ENCODE data around the gene ZNF211.

ZNF211 gene

DNA sequence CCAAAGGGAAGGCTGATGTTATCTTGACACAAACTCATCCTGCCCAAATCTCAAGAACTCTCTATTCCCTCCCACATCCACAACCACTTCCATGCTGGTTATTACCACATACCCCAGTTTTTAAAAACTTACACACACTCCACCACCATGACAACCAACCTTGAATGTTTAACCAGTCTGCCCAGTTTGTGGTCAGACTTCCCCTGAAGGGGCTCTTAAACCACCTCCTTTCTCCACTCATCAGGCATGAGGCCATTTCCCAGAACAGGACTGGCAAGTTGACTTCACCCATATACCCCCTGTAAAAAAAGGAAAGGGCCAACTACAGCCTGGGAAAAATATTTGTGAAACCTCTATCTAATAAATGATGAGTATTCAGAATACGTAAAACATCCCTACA lies 23.4 kb downstream of the ZNF211 start:
- no peak for DNase-seq (ENCODE audit: low spot score)

- no peak for DNase-seq (ENCODE audit: low spot score)
These were observed 31.5 kb downstream of the ZNF211 start for GRCh38 chr19:57664269-57665127.

- DNase-seq (ENCODE audit: low spot score) = no peak
These were observed 32.4 kb downstream of the ZNF211 start for GRCh38 chr19:57665261-57665806.

DNA sequence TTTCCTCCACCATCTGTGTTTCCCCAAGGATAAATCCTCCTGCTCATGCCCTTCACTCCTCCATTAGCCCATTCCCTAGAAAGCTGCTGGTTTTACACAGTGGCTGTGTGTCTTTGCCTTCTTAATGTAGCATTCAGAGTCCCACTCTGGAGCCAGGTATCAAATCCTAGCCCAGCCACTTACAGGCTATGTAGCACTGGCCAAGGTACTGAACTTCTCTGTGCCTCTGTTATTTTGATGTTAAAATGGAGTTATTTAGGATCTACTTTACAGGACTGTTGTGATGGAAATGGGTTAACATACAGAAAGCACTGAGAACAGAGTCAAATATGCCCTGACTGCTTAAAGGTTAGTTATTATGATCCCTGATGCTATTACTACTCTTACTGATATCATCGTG lies 34.3 kb downstream of the ZNF211 start:
- DNase-seq (ENCODE audit: low spot score) = no peak

DNA sequence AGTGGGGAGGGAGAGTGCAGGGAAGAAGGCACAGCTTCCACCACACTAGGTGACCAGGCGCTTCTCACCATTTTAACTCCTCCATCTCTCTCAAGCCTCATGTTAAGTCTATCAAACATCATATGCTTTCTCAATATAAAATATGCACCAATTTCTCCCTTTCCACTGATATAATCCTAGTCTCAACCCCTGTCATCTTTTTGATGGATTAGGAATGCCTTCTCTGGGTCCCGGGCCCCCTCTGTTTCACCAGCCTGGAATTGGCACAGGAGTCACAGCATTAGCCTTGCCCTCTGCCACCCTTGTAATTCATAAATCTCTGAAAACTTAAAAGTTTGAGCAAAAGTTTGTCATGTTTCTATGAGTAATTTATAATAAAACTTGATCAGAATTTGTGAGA lies 35.7 kb downstream of the ZNF211 start, which contains the start of gene ZSCAN4:
Gene ZSCAN4 (plus strand): TSS at position 301 of the 400 bp plus-strand sequence. CDS start 7,211 bp downstream, outside the sequence.
- DNase-seq (ENCODE audit: low spot score) = no peak

DNA sequence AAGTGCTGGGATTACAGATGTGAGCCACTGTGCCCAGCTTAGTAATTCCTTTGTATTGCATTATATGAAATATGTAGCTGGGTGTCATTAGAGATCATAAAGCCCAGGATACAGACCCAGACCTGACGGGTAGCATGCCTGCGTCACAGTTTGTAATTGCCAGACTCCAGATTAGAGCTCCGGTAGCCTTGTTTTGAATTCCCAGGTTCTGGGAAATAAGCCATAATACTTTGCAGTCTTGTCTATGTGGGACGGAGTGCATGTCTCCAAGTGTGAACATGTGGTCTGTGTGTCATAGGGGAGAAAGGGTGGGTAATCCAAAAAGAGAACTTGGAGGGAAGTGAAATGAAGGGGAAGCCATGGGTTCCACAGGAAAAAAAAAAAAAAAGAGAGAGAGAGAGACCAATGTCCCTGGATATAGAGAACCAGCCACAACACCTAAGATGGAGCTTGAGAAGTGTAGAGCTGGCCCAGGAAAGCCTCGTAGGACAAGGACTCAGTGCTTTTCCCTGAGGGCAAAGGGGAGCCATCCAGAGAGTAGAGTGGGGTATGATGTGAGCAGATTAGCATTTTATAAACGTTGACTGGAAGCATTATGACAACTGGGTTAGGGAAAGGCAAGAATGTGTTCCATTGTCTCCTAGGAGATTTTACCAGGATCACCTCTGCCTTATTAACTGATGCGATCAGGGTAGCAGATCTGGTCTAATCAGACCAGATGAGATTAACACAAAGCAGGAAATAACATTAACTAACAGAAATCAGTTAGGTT lies 38.3 kb downstream of the ZNF211 start:
- no peak for DNase-seq (ENCODE audit: low spot score)

DNA sequence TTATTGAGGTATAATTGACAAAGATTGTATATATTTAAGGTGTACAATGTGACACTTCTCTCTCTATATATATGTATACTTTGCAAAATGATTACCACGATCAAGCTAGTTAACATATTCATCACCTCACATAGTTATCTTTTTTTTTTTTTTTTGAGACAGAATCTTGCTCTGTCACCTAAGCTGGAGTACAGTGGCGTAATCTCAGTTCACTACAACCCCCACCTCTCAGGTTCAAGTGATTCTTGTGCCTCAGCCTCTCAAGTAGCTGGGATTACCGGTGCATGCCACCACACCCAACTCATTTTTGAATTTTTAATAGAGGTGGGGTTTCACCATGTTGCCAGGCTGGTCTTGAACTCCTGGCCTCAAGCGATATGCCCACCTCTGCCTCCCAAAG lies 39.5 kb downstream of the ZNF211 start:
- DNase-seq (ENCODE audit: low spot score) = no peak

DNA sequence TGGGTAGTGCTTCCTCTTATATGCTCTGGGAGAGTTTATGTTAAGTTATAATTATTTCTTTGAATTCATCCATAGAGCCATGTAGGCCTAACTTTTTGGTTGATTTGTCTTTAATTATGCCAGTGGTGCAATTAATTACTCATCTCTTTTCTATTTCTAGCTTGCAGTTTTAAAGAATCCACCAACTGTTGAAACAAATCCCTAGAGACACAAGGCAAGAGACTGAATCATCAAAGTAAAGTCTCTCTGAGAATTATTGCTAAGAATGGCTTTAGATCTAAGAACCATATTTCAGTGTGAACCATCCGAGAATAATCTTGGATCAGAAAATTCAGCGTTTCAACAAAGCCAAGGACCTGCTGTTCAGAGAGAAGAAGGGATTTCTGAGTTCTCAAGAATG lies 42.9 kb downstream of the ZNF211 start:
- no peak for DNase-seq (ENCODE audit: low spot score)

DNA sequence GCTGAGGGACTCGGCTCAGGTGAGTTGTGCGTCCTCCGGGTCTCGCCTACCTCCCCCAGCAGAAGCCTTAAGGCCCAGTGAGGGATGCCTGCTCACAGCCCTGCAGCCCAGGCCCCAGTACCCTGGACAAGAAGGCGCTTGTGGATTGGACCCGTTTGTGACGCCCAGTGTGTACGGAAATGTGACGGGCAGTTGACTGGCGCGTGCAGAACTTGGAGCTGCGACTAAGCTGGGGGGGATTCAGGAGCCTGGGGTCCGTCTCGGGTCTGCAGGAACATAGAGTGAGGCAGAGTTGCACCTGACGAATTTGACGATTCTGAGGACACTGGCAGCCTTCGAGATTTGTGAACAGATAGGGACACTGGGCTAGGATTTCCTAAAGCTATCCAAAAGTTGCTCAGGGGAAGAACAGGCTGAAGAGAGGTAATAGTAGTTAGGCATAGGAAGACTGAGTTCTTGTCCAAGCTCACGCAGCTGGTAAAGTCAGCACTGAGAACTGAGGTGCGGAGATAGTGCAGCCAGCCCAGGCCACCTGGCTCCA lies 49.3 kb downstream of the ZNF211 start:
- no peak for DNase-seq (ENCODE audit: low spot score)

DNA sequence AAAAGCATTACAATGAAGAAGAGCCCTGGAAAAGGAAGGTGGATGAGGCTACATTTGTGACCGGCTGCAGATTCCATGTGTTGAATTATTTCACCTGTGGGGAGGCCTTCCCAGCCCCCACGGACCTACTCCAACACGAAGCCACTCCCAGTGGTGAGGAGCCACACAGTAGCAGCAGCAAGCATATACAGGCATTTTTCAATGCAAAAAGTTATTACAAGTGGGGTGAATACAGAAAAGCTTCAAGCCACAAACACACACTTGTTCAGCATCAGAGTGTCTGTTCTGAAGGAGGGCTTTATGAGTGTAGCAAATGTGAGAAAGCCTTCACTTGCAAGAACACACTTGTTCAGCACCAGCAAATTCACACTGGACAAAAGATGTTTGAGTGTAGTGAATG lies 53.8 kb downstream of the ZNF211 start:
- no peak for DNase-seq (ENCODE audit: low spot score)

GRCh38 chr19:57687363-57688010 lies 54.5 kb downstream of the ZNF211 start:
- no peak for DNase-seq (ENCODE audit: low spot score)

GRCh38 chr19:57688011-57688763 lies 55.2 kb downstream of the ZNF211 start:
- no peak for DNase-seq (ENCODE audit: low spot score)

- no peak for DNase-seq (ENCODE audit: low spot score)
These were observed 56.8 kb downstream of the ZNF211 start for GRCh38 chr19:57689750-57690149.

Data from NAMALWA (cell line).